ENCODE measurements around the gene MAB21L2. TPM values are rescaled to one million over a fixed set of nuclear protein-coding genes. Genes with fewer than 3 reads are reported as not detected.

Gene MAB21L2
- total and polyA plus RNA-seq, 2 of the 13 experiments (the other 11 are each of a cell fraction or from before 2014, with no cell fraction given): not detected

- Histone ChIP-seq H3K27ac (ENCODE audit: extremely low read length, insufficient read depth, low read length) (no peak overlapping the region), H2AFZ (ENCODE audit: low read length) (no peak overlapping the region), H3K4me3 (replicated peaks in 1 of 3; ENCODE audit: insufficient read depth in 1 of 3, low read depth in 2 of 3, low read length in 3 of 3) (no peak overlapping the region), H3K4me2 (ENCODE audit: low read depth, low read length) (no peak overlapping the region), H3K36me3 (replicated peaks in 1 of 2; ENCODE audit: control insufficient read depth in 1 of 2, insufficient read depth in 2 of 2, low read length in 2 of 2) (peaks cover 0 to 11% of the 10 kb centered on the region in 2 experiments; a peak in 2 of 5 replicates), H3K9ac (ENCODE audit: insufficient read depth, low read depth, low read length) (no peak overlapping the region), H4K20me1 (ENCODE audit: insufficient read depth, low read length) (no peaks in the 10 kb centered on the region), H3K27me3 (ENCODE audit: control insufficient read depth in 1 of 2, insufficient read depth in 2 of 2, low read length in 2 of 2) (no peaks in the 10 kb centered on the region), H3K9me3 (ENCODE audit: low read length) (no peaks in the 10 kb centered on the region), H3K4me1 (ENCODE audit: insufficient read depth, low read length) (peaks cover 7% of the 10 kb centered on the region; the same call in 1 of the 2 replicates), H3K79me2 (ENCODE audit: insufficient read depth, low read length) (no peaks in the 10 kb centered on the region)
- FAIRE-seq (no peak), ATAC-seq (no peak), DNase-seq (ENCODE audit: low spot score) (no peak)
- ChIA-PET POLR2A (no interaction called here), CTCF (ENCODE audit: low intra/inter-chr PET ratio, low total read pairs) (no interaction called here)
- TF ChIP-seq CENPX (CRISPR knock-in tag; IDR thresholded peaks at IDR 0.05) (no peak), ZBTB20 (CRISPR knock-in tag; IDR thresholded peaks at IDR 0.05; ENCODE audit: borderline replicate concordance, low read depth) (no peak), GABPB1 (CRISPR knock-in tag; IDR thresholded peaks at IDR 0.05) (no peak), CTCF (CRISPR knock-in tag; IDR thresholded peaks at IDR 0.05) (0 out of 2 replicates have a peak, but pooled peaks have one; percentile 4), PCBP1 (IDR thresholded peaks at IDR 0.05; ENCODE audit: borderline replicate concordance, low read depth, low read length) (no peak), ELF4 (CRISPR knock-in tag; IDR thresholded peaks at IDR 0.05; ENCODE audit: borderline replicate concordance) (no peak), NR2C2 (CRISPR knock-in tag; IDR thresholded peaks at IDR 0.05; ENCODE audit: borderline replicate concordance) (no peak)
- WGBS (ENCODE audit: low lambda C conversion rate): 100% methylated on average over 1 of the region's 1 CpG
- no TSS peak for BruUV-seq (replicated peaks)
- in situ Hi-C loops (cut with HindIII; ENCODE audit: extremely low pct_ligation_motif_present, low pct_unique_long_range_greater_than_20kb): no loop called here
- intact Hi-C loops (cut with micrococcal nuclease; ENCODE audit: unreplicated experiment): loop anchor here (5.0 kb wide), 1 partner anchor 297 kb away; no protein-coding TSS in a partner anchor
These were observed 12.0 kb downstream of the MAB21L2 start for GRCh38 chr4:150593996-150594395.

All from HepG2 (cell line).